OCI-LY3 (cell line): ENCODE data around the gene SLC35F3.

ENCODE experiments used
- EZH2phosphoT487 ChIP-seq: fragments of 200-600 bp; shearing (Covaris generic); IDR thresholded peaks from 2 replicates; pipeline ENCODE4 v1.6.1; 2018; ENCODE audit warnings: antibody characterized with exemption, mixed run types, low read depth
- TF ChIP-seq, protein P1 (sequence below): fragments of 200-600, 300-600 bp; sonication (generic); IDR thresholded peaks from 2 replicates; pipeline ENCODE4 v1.5.1; 2014; ENCODE audit warnings: antibody characterized with exemption, low read length, low read depth

GRCh38 chr1:234078143-234078542 lies 173.7 kb downstream of the SLC35F3 start:
- TF ChIP-seq, protein P1, sequence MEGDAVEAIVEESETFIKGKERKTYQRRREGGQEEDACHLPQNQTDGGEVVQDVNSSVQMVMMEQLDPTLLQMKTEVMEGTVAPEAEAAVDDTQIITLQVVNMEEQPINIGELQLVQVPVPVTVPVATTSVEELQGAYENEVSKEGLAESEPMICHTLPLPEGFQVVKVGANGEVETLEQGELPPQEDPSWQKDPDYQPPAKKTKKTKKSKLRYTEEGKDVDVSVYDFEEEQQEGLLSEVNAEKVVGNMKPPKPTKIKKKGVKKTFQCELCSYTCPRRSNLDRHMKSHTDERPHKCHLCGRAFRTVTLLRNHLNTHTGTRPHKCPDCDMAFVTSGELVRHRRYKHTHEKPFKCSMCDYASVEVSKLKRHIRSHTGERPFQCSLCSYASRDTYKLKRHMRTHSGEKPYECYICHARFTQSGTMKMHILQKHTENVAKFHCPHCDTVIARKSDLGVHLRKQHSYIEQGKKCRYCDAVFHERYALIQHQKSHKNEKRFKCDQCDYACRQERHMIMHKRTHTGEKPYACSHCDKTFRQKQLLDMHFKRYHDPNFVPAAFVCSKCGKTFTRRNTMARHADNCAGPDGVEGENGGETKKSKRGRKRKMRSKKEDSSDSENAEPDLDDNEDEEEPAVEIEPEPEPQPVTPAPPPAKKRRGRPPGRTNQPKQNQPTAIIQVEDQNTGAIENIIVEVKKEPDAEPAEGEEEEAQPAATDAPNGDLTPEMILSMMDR, result no peak
- TF ChIP-seq EZH2phosphoT487, result no peak
